Hepatocyte (in vitro differentiated cells): ENCODE results near the gene HLA-G.

Source experiments
- CTCF ChIP-seq: fragments of 200-600 bp; sonication (generic); IDR thresholded peaks from 2 replicates; pipeline ENCODE4 v1.5.1; 2016; ENCODE audit warnings: antibody characterized with exemption, mild to moderate bottlenecking; ENCODE audit not compliant: poor library complexity
- EZH2 ChIP-seq: fragments of 200-600 bp; sonication (generic); IDR thresholded peaks from 2 replicates; pipeline ENCODE4 v1.6.1; 2016; ENCODE audit warnings: antibody characterized with exemption, mild to moderate bottlenecking, borderline replicate concordance
- EZH2phosphoT487 ChIP-seq: fragments of 200-600 bp; sonication (generic); IDR thresholded peaks from one replicate; pipeline ENCODE4 v1.6.1; 2018; ENCODE audit warnings: antibody characterized with exemption, mild to moderate bottlenecking, low read depth, moderate library complexity; ENCODE audit not compliant: unreplicated experiment, severe bottlenecking

GRCh38 chr6:29791162-29791561 is 36.5 kb upstream of the HLA-G start:
- TF ChIP-seq CTCF = no peak
- no peak for TF ChIP-seq EZH2phosphoT487
- TF ChIP-seq EZH2 = no peak
